K562 (cell line): ENCODE results near the gene TIMP3. TPM values are rescaled to one million over a fixed set of nuclear protein-coding genes. Genes with fewer than 3 reads are reported as not detected.

ENCODE experiments used
- BRD9 ChIP-seq: fragments of 450-650 bp; IDR thresholded peaks from 2 replicates; pipeline ENCODE4 v1.6.1; 2018; ENCODE audit warnings: low read depth; ENCODE audit not compliant: partially characterized antibody
- CBFA2T2 ChIP-seq: fragments of 450-650 bp; conservative IDR thresholded peaks from 2 replicates; pipeline ENCODE4 v1.6.1; 2017; ENCODE audit warnings: mild to moderate bottlenecking
- CBX3 ChIP-seq, 2 experiments: IDR thresholded peaks; 1 replicate in 1 of 2; 2 replicates in 1 of 2; pipeline ENCODE4 v1.6.1; 2012; ENCODE audit warnings: inconsistent platforms in 2 of 2, low read length in 2 of 2, borderline replicate concordance in 1 of 2, control low read depth in 1 of 2
- CSDE1 ChIP-seq, 2 experiments: fragments of 450-650 bp; IDR thresholded peaks; 2 replicates each; pipeline ENCODE4 v1.6.1; 2016; ENCODE audit warnings: mild to moderate bottlenecking in 1 of 2
- DACH1 ChIP-seq: fragments of 450-650 bp; IDR thresholded peaks from 2 replicates; pipeline ENCODE4 v1.6.1; 2018; ENCODE audit not compliant: partially characterized antibody
- DMBX1 ChIP-seq: fragments of 250-450 bp; sonication (Bioruptor Pico); IDR thresholded peaks from 2 replicates; pipeline ENCODE4 v1.8.0; 2022; ENCODE audit warnings: inconsistent platforms, mild to moderate bottlenecking, moderate library complexity, borderline replicate concordance
- GATA2 ChIP-seq: sonication (generic); formaldehyde crosslinking; IDR thresholded peaks from 2 replicates; pipeline ENCODE4 v1.4.0; 2020; ENCODE audit warnings: mild to moderate bottlenecking, missing genetic modification reagents
- IFI16 ChIP-seq: fragments of 250-450 bp; sonication (Bioruptor Pico); IDR thresholded peaks from 2 replicates; pipeline ENCODE4 v2.1.2; 2022; ENCODE audit warnings: mild to moderate bottlenecking, inconsistent platforms
- JUNB ChIP-seq: fragments of 450-650 bp; formaldehyde crosslinking; conservative IDR thresholded peaks from 2 replicates; pipeline ENCODE4 v1.4.0; 2020; ENCODE audit warnings: mild to moderate bottlenecking
- MTA3 ChIP-seq: fragments of 450-650 bp; formaldehyde crosslinking; IDR thresholded peaks from 2 replicates; pipeline ENCODE4 v1.6.1; 2017; ENCODE audit warnings: mild to moderate bottlenecking, borderline replicate concordance
- NR1H2 ChIP-seq: sonication (generic); formaldehyde crosslinking; IDR thresholded peaks from 2 replicates; pipeline ENCODE4 v1.4.0; 2020; ENCODE audit warnings: mild to moderate bottlenecking, missing genetic modification reagents
- RAD51 ChIP-seq: fragments of 450-650 bp; IDR thresholded peaks from 2 replicates; pipeline ENCODE4 v1.7.1; 2016; ENCODE audit warnings: low read depth, mild to moderate bottlenecking, borderline replicate concordance
- RBM39 ChIP-seq: fragments of 200-400 bp; formaldehyde crosslinking; optimal IDR thresholded peaks from 2 replicates; pipeline ENCODE3; 2018; ENCODE audit warnings: low read depth, low read length
- SETDB1 ChIP-seq: IDR thresholded peaks from one replicate; pipeline ENCODE4 v1.6.1; 2012; ENCODE audit warnings: low read length, control low read depth, inconsistent platforms
- SMAD4 ChIP-seq: fragments of 250-450 bp; sonication (Bioruptor Pico); conservative IDR thresholded peaks from 2 replicates; pipeline ENCODE4 v1.8.0; 2021; ENCODE audit warnings: inconsistent platforms, mild to moderate bottlenecking, moderate library complexity
- SP1 ChIP-seq: sonication (generic); formaldehyde crosslinking; IDR thresholded peaks from 2 replicates; pipeline ENCODE4 v1.8.1; 2022; ENCODE audit warnings: mild to moderate bottlenecking, missing genetic modification reagents
- TEAD4 ChIP-seq, 2 experiments: sonication (generic) in 1 of 2; formaldehyde crosslinking in 1 of 2; IDR thresholded peaks; 2 replicates each; pipeline versions ENCODE4 v1.6.1 to v1.8.0; 2012 to 2022; ENCODE audit warnings: borderline replicate concordance in 1 of 2, inconsistent platforms in 1 of 2, low read length in 1 of 2, mild to moderate bottlenecking in 1 of 2, missing genetic modification reagents in 1 of 2
- ZBTB1 ChIP-seq: sonication (generic); formaldehyde crosslinking; IDR thresholded peaks from 2 replicates; pipeline ENCODE4 v1.8.1; 2023; ENCODE audit warnings: missing genetic modification reagents, low read depth, mild to moderate bottlenecking, borderline replicate concordance
- ZNF124 ChIP-seq: sonication (generic); formaldehyde crosslinking; IDR thresholded peaks from 2 replicates; pipeline ENCODE4 v1.8.1; 2022; ENCODE audit warnings: missing genetic modification reagents
- ZNF232 ChIP-seq: sonication (generic); formaldehyde crosslinking; IDR thresholded peaks from 2 replicates; pipeline ENCODE4 v1.8.0; 2022; ENCODE audit warnings: mild to moderate bottlenecking, missing genetic modification reagents
- ZNF263 ChIP-seq: sonication (generic); formaldehyde crosslinking; IDR thresholded peaks from 2 replicates; pipeline ENCODE4 v1.8.0; 2022; ENCODE audit warnings: mild to moderate bottlenecking, missing genetic modification reagents, borderline replicate concordance
- ZNF311 ChIP-seq: fragments of 250-450 bp; sonication (Bioruptor Pico); IDR thresholded peaks from 2 replicates; pipeline ENCODE4 v1.4.0; 2020; ENCODE audit warnings: mild to moderate bottlenecking, moderate library complexity
- ZNF41 ChIP-seq: fragments of 250-450 bp; sonication (Bioruptor Pico); conservative IDR thresholded peaks from 2 replicates; pipeline ENCODE4 v1.4.0; 2020; ENCODE audit warnings: mild to moderate bottlenecking
- ZNF561 ChIP-seq: fragments of 450-650 bp; formaldehyde crosslinking; conservative IDR thresholded peaks from 2 replicates; pipeline ENCODE4 v1.4.0; 2020; ENCODE audit warnings: mild to moderate bottlenecking, moderate library complexity
- polyA plus RNA-seq, 8 experiments: library from polyadenylated mRNA; depleted of rRNA in 4 of 8; stranded (reverse) in 5 of 8; unstranded in 3 of 8; fragments of >200 nt; fragmentation: Nextera tagmentation in 2 of 8; fragmentation: Illumina TruSeq in 1 of 8; extraction: Ambion mirVana in 2 of 8; extraction: Trizol in 1 of 8; gene quantifications; 2 replicates each; pipeline versions ENCODE4 v1.2.1 to v1.2.3, GENCODE V29; 2011 to 2014; ENCODE audit warnings: inconsistent platforms in 1 of 8, missing spikeins in 1 of 8
- total RNA-seq, 7 experiments: library from RNA; depleted of rRNA in 6 of 7; stranded (reverse); fragments of >200 nt in 6 of 7; fragmentation: Illumina TruSeq in 2 of 7; extraction: Trizol in 2 of 7; gene quantifications; 2 replicates each; pipeline versions ENCODE4 v1.2.1 to v1.2.3, GENCODE V29; 2011 to 2021; ENCODE audit warnings: low replicate concordance in 1 of 7
- TF ChIP-seq, protein P1 (sequence below): fragments of 200-800 bp; sonication (Bioruptor generic); IDR thresholded peaks from 2 replicates; pipeline ENCODE4 v1.6.1; 2016; ENCODE audit warnings: missing genetic modification characterization, missing compliant biosample characterization

The TIMP3 gene
- total and polyA plus RNA-seq, 9 of the 15 experiments (the other 6 are each of a cell fraction or from before 2014, with no cell fraction given): 0.07 to 0.73 (median 0.18) TPM

DNA sequence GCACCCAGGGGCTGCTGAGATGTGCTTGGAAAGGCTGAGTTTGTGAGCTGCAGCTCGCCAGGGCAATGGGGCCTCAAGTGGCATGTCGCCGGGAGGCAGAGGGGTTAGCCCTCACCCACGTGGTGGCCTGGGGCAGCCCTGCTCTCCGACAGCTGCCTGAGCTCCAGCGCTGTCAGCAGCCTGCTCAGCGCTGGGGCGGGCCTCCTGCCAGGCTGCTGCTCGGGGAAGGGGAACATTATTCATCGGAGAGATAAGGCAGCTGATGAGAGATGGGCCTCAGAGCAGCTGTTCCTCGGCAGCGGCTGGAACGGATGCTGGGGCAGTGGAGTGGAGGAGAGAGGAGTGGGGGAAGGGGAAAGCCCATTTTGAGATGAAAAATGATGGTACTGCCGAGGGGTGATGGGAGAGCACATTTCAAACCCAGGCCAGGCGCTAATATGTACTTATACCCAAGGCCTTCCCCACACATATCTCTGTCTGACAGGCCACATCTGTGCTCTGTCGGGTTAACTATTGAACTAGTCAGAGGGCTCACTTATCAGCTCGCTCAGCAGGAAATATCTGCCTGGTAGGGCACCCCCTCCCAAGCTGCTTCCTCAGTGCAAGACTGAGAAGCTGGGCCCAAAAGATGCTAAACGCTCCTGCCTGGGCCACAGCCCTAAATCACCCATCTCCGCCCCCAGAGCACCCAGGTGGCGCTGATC is 79.5 kb downstream of the TIMP3 start (continued):
- TF ChIP-seq, protein P1, sequence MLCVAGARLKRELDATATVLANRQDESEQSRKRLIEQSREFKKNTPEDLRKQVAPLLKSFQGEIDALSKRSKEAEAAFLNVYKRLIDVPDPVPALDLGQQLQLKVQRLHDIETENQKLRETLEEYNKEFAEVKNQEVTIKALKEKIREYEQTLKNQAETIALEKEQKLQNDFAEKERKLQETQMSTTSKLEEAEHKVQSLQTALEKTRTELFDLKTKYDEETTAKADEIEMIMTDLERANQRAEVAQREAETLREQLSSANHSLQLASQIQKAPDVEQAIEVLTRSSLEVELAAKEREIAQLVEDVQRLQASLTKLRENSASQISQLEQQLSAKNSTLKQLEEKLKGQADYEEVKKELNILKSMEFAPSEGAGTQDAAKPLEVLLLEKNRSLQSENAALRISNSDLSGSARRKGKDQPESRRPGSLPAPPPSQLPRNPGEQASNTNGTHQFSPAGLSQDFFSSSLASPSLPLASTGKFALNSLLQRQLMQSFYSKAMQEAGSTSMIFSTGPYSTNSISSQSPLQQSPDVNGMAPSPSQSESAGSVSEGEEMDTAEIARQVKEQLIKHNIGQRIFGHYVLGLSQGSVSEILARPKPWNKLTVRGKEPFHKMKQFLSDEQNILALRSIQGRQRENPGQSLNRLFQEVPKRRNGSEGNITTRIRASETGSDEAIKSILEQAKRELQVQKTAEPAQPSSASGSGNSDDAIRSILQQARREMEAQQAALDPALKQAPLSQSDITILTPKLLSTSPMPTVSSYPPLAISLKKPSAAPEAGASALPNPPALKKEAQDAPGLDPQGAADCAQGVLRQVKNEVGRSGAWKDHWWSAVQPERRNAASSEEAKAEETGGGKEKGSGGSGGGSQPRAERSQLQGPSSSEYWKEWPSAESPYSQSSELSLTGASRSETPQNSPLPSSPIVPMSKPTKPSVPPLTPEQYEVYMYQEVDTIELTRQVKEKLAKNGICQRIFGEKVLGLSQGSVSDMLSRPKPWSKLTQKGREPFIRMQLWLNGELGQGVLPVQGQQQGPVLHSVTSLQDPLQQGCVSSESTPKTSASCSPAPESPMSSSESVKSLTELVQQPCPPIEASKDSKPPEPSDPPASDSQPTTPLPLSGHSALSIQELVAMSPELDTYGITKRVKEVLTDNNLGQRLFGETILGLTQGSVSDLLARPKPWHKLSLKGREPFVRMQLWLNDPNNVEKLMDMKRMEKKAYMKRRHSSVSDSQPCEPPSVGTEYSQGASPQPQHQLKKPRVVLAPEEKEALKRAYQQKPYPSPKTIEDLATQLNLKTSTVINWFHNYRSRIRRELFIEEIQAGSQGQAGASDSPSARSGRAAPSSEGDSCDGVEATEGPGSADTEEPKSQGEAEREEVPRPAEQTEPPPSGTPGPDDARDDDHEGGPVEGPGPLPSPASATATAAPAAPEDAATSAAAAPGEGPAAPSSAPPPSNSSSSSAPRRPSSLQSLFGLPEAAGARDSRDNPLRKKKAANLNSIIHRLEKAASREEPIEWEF: no peak
- TF ChIP-seq SMAD4 (CRISPR knock-in tag) (peak; percentile 87), RBM39 (no peak), CBFA2T2 (peak; percentile 97), BRD9 (no peak), ZNF232 (no peak), GATA2 (CRISPR knock-in tag) (peak; percentile 89), TEAD4 (IDR thresholded peaks at IDR 0.05; ENCODE audit: low read length) (peak; percentile 91), TEAD4 (CRISPR knock-in tag; IDR thresholded peaks at IDR 0.05; ENCODE audit: borderline replicate concordance) (no peak), RAD51 (no peak), CBX3 (IDR thresholded peaks at IDR 0.05; ENCODE audit: borderline replicate concordance in 1 of 2, low read length in 2 of 2) (no peak), NR1H2 (CRISPR knock-in tag) (no peak), DMBX1 (CRISPR knock-in tag) (peak; percentile 48; the same call in 1 of the 2 replicates), ZNF124 (CRISPR knock-in tag) (no peak), ZNF561 (CRISPR knock-in tag) (no peak), JUNB (CRISPR knock-in tag) (no peak), ZNF311 (CRISPR knock-in tag) (0 out of 2 replicates have a peak, but pooled peaks have one; percentile 38), SP1 (peak; percentile 52), CSDE1 (IDR thresholded peaks at IDR 0.05) (no peak), IFI16 (CRISPR knock-in tag) (0 out of 2 replicates have a peak, but pooled peaks have one; percentile 38), ZBTB1 (no peak), ZNF263 (CRISPR knock-in tag) (no peak), DACH1 (peak; percentile 98), MTA3 (peak; percentile 41; the same call in 1 of the 2 replicates), ZNF41 (CRISPR knock-in tag) (no peak), SETDB1 (no peak)
